Neural cell (in vitro differentiated cells): ENCODE results near the gene AMIGO3. TPM values are rescaled to one million over a fixed set of nuclear protein-coding genes. Genes with fewer than 3 reads are reported as not detected.
A peak's percentile ranks its signal among the peaks of the same experiment; 100 is the strongest.

ENCODE experiments used
- H2AFZ ChIP-seq: fragments of 200-600, 300-800 bp; sonication (generic), shearing (Covaris generic); 2 replicates; pipeline ENCODE4 v1.6.0; 2014; ENCODE audit warnings: low read depth, mild to moderate bottlenecking, antibody characterized with exemption, low read length, moderate library complexity
- H3F3A ChIP-seq: fragments of 200-600 bp; shearing (Covaris generic); 2 replicates; pipeline ENCODE4 v1.6.1; 2016; ENCODE audit warnings: mild to moderate bottlenecking, moderate library complexity, mixed read lengths, antibody characterized with exemption, low read length; ENCODE audit not compliant: insufficient read depth, poor library complexity, severe bottlenecking
- H3K27ac ChIP-seq: fragments of 200-600, 300-800 bp; sonication (generic), shearing (Covaris generic); 2 replicates; pipeline ENCODE4 v1.5.1; 2014; ENCODE audit warnings: mild to moderate bottlenecking, low read length, moderate library complexity
- H3K27me3 ChIP-seq: fragments of 300-800, 200-600 bp; sonication (generic), shearing (Covaris generic); 2 replicates; pipeline ENCODE4 v1.6.0; 2014; ENCODE audit warnings: mild to moderate bottlenecking, low read depth, low read length, moderate library complexity; ENCODE audit not compliant: insufficient read depth
- H3K36me3 ChIP-seq: fragments of 300-800, 200-600 bp; sonication (generic), shearing (Covaris generic); 2 replicates; pipeline ENCODE4 v1.5.1; 2014; ENCODE audit warnings: mild to moderate bottlenecking, antibody characterized with exemption, low read length, moderate library complexity; ENCODE audit not compliant: insufficient read depth
- H3K4me2 ChIP-seq: fragments of 300-800, 200-600 bp; sonication (generic), shearing (Covaris generic); 2 replicates; pipeline ENCODE4 v1.6.0; 2014; ENCODE audit warnings: mild to moderate bottlenecking, low read length
- H3K4me3 ChIP-seq: fragments of 300-800, 200-600 bp; sonication (generic), shearing (Covaris generic); 2 replicates; pipeline ENCODE4 v1.5.1; 2014; ENCODE audit warnings: mild to moderate bottlenecking, low read length, moderate library complexity
- H3K79me2 ChIP-seq: fragments of 200-600 bp; shearing (Covaris generic); replicated peaks from 2 replicates; pipeline ENCODE4 v1.6.0; 2014; ENCODE audit warnings: mild to moderate bottlenecking, low read length, moderate library complexity; ENCODE audit not compliant: insufficient read depth
- H3K9ac ChIP-seq: fragments of 300-800, 200-600 bp; sonication (generic), shearing (Covaris generic); 2 replicates; pipeline ENCODE4 v1.6.1; 2016; ENCODE audit warnings: mild to moderate bottlenecking, low read length, mixed read lengths
- H3K9me2 ChIP-seq: fragments of 200-600 bp; shearing (Covaris generic); 2 replicates; pipeline ENCODE4 v1.6.1; 2016; ENCODE audit warnings: mild to moderate bottlenecking, low read length, mixed read lengths; ENCODE audit not compliant: insufficient read depth
- H3K9me3 ChIP-seq: fragments of 200-600, 300-800 bp; sonication (generic), shearing (Covaris generic); 2 replicates; pipeline ENCODE4 v1.6.1; 2016; ENCODE audit warnings: mild to moderate bottlenecking, mixed run types, low read length, moderate library complexity, mixed read lengths
- H4K20me1 ChIP-seq: fragments of 200-600 bp; shearing (Covaris generic); 2 replicates; pipeline ENCODE4 v1.6.1; 2016; ENCODE audit warnings: mild to moderate bottlenecking, mixed run types; ENCODE audit not compliant: insufficient read depth
- EZH2 ChIP-seq: fragments of 200-600, 300-800 bp; shearing (Covaris generic), sonication (generic); IDR thresholded peaks from 2 replicates; pipeline ENCODE4 v1.6.1; 2014; ENCODE audit warnings: antibody characterized with exemption, low read length, borderline replicate concordance, mild to moderate bottlenecking; ENCODE audit not compliant: insufficient read depth, poor library complexity, severe bottlenecking
- MXI1 ChIP-seq: fragments of 450-650 bp; conservative IDR thresholded peaks from 2 replicates; pipeline ENCODE4 v1.6.1; 2014; ENCODE audit warnings: antibody characterized with exemption, mild to moderate bottlenecking; ENCODE audit not compliant: poor library complexity, severe bottlenecking
- POLR2AphosphoS5 ChIP-seq: IDR thresholded peaks from 2 replicates; pipeline ENCODE4 v1.6.1; 2012
- RAD21 ChIP-seq: fragments of 450-650 bp; conservative IDR thresholded peaks from 2 replicates; pipeline ENCODE4 v1.6.1; 2014; ENCODE audit warnings: antibody characterized with exemption, mild to moderate bottlenecking, moderate library complexity
- SMC3 ChIP-seq: fragments of 450-650 bp; conservative IDR thresholded peaks from 2 replicates; pipeline ENCODE4 v1.6.1; 2014; ENCODE audit warnings: antibody characterized with exemption, mild to moderate bottlenecking, moderate library complexity; ENCODE audit not compliant: poor library complexity
- TAF1 ChIP-seq: IDR thresholded peaks from 2 replicates; pipeline ENCODE4 v1.6.1; 2012; ENCODE audit warnings: low read depth
- polyA plus RNA-seq: library from polyadenylated mRNA; depleted of rRNA; stranded (reverse); fragments of >200 nt; gene quantifications from 2 replicates; pipeline ENCODE4 v1.2.3, GENCODE V29; 2014
- TF ChIP-seq, protein P1 (sequence below): IDR thresholded peaks from 2 replicates; pipeline ENCODE4 v1.6.1; 2012; ENCODE audit warnings: borderline replicate concordance
- TF ChIP-seq, protein P2 (sequence below): fragments of 450-650 bp; IDR thresholded peaks from 2 replicates; pipeline ENCODE4 v1.5.1; 2014; ENCODE audit warnings: antibody characterized with exemption, mild to moderate bottlenecking, moderate library complexity; ENCODE audit not compliant: poor library complexity, severe bottlenecking

The AMIGO3 gene
- polyA plus RNA-seq, 1 donor from 2014 or later, result 4.0 TPM

- Histone ChIP-seq H3K4me2 (peak overlapping the region; percentile 80), H3K27me3 (no peaks in the 10 kb centered on the region), H3K4me3 (peak overlapping the region; percentile 99), H3K79me2 (no peaks in the 10 kb centered on the region), H3F3A (no peaks in the 10 kb centered on the region), H3K9me3 (no peaks in the 10 kb centered on the region), H3K9ac (peak overlapping the region; percentile 88), H4K20me1 (no peaks in the 10 kb centered on the region), H3K9me2 (no peaks in the 10 kb centered on the region), H3K36me3 (no peaks in the 10 kb centered on the region), H2AFZ (no peak overlapping the region), H3K27ac (peak overlapping the region; percentile 82)
- no peak for TF ChIP-seq POLR2AphosphoS5
- TF ChIP-seq, protein P1, sequence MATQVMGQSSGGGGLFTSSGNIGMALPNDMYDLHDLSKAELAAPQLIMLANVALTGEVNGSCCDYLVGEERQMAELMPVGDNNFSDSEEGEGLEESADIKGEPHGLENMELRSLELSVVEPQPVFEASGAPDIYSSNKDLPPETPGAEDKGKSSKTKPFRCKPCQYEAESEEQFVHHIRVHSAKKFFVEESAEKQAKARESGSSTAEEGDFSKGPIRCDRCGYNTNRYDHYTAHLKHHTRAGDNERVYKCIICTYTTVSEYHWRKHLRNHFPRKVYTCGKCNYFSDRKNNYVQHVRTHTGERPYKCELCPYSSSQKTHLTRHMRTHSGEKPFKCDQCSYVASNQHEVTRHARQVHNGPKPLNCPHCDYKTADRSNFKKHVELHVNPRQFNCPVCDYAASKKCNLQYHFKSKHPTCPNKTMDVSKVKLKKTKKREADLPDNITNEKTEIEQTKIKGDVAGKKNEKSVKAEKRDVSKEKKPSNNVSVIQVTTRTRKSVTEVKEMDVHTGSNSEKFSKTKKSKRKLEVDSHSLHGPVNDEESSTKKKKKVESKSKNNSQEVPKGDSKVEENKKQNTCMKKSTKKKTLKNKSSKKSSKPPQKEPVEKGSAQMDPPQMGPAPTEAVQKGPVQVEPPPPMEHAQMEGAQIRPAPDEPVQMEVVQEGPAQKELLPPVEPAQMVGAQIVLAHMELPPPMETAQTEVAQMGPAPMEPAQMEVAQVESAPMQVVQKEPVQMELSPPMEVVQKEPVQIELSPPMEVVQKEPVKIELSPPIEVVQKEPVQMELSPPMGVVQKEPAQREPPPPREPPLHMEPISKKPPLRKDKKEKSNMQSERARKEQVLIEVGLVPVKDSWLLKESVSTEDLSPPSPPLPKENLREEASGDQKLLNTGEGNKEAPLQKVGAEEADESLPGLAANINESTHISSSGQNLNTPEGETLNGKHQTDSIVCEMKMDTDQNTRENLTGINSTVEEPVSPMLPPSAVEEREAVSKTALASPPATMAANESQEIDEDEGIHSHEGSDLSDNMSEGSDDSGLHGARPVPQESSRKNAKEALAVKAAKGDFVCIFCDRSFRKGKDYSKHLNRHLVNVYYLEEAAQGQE, result no peak
These were observed 3.4 kb upstream of the AMIGO3 start for GRCh38 chr3:49722896-49723295.

GRCh38 chr3:49721896-49722781 lies 2.7 kb upstream of the AMIGO3 start:
- H3F3A ChIP-seq, result no peaks in the 10 kb centered on the region
- no peaks in the 10 kb centered on the region for H3K79me2 ChIP-seq
- H3K9ac ChIP-seq, result no peak overlapping the region
- H4K20me1 ChIP-seq, result no peaks in the 10 kb centered on the region
- no peaks in the 10 kb centered on the region for H3K27me3 ChIP-seq
- H3K27ac ChIP-seq, result no peak overlapping the region
- no peaks in the 10 kb centered on the region for H3K9me3 ChIP-seq
- no peak for TF ChIP-seq TAF1
- H2AFZ ChIP-seq, result no peak overlapping the region
- H3K4me3 ChIP-seq, result peak overlapping the region; percentile 99
- no peaks in the 10 kb centered on the region for H3K36me3 ChIP-seq
- no peaks in the 10 kb centered on the region for H3K9me2 ChIP-seq
- H3K4me2 ChIP-seq, result no peak overlapping the region

DNA sequence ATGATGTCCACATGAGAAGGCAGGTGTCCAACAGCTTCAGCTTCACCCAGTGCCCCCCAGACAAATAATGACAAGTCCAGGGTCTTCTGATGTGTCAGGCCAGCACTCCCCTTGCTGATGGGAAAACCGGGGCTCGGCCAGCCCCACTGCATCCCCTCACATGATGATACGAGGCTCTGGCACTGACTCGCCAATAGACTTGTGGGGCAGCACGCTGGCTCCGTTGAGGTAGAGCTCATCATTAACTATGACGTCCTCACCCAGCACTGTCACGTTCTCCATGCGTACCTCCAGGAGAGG lies 2.1 kb upstream of the AMIGO3 start:
- no peak overlapping the region for H2AFZ ChIP-seq
- no peaks in the 10 kb centered on the region for H3K79me2 ChIP-seq
- no peak overlapping the region for H3K4me3 ChIP-seq
- H3F3A ChIP-seq, result no peaks in the 10 kb centered on the region
- H3K4me2 ChIP-seq, result no peak overlapping the region
- H4K20me1 ChIP-seq, result no peaks in the 10 kb centered on the region
- H3K9me3 ChIP-seq, result no peaks in the 10 kb centered on the region
- TF ChIP-seq RAD21 (no peak), MXI1 (no peak), POLR2AphosphoS5 (no peak), SMC3 (no peak), EZH2 (no peak)
- TF ChIP-seq, protein P2, sequence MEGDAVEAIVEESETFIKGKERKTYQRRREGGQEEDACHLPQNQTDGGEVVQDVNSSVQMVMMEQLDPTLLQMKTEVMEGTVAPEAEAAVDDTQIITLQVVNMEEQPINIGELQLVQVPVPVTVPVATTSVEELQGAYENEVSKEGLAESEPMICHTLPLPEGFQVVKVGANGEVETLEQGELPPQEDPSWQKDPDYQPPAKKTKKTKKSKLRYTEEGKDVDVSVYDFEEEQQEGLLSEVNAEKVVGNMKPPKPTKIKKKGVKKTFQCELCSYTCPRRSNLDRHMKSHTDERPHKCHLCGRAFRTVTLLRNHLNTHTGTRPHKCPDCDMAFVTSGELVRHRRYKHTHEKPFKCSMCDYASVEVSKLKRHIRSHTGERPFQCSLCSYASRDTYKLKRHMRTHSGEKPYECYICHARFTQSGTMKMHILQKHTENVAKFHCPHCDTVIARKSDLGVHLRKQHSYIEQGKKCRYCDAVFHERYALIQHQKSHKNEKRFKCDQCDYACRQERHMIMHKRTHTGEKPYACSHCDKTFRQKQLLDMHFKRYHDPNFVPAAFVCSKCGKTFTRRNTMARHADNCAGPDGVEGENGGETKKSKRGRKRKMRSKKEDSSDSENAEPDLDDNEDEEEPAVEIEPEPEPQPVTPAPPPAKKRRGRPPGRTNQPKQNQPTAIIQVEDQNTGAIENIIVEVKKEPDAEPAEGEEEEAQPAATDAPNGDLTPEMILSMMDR, result no peak
- TF ChIP-seq, protein P1, result no peak
- H3K9me2 ChIP-seq, result no peaks in the 10 kb centered on the region
- no peaks in the 10 kb centered on the region for H3K27me3 ChIP-seq
- H3K9ac ChIP-seq, result no peak overlapping the region
- H3K36me3 ChIP-seq, result no peaks in the 10 kb centered on the region
- H3K27ac ChIP-seq, result no peak overlapping the region
